Nephron progenitor cell (in vitro differentiated cells): Measurements from ENCODE around the gene NTM.
A peak's percentile ranks its signal among the peaks of the same experiment; 100 is the strongest.

Experiments
- DNase-seq: peaks from one replicate; pipeline ENCODE4 v3.0.0; 2021
- H3K27ac Mint-ChIP-seq: 2 replicates; pipeline ENCODE4 v1.8.0; 2021; ENCODE audit warnings: mild to moderate bottlenecking, moderate library complexity, mixed read lengths
- H3K27me3 Mint-ChIP-seq: 2 replicates; pipeline ENCODE4 v1.8.0; 2021; ENCODE audit warnings: mild to moderate bottlenecking, low read depth, mixed read lengths; ENCODE audit not compliant: poor library complexity
- H3K36me3 Mint-ChIP-seq: 2 replicates; pipeline ENCODE4 v1.8.0; 2021; ENCODE audit warnings: low read depth, mixed read lengths
- H3K4me1 Mint-ChIP-seq: 2 replicates; pipeline ENCODE4 v1.8.0; 2021; ENCODE audit warnings: mixed read lengths
- H3K4me3 Mint-ChIP-seq: 2 replicates; pipeline ENCODE4 v1.8.0; 2021; ENCODE audit warnings: mild to moderate bottlenecking, moderate library complexity, mixed read lengths
- H3K9me3 Mint-ChIP-seq: 2 replicates; pipeline ENCODE4 v1.8.0; 2021; ENCODE audit warnings: mild to moderate bottlenecking, moderate library complexity, mixed read lengths
- CTCF ChIP-seq: fragments of 200-600 bp; sonication (generic); IDR thresholded peaks from 2 replicates; pipeline ENCODE4 v1.5.0; 2021; ENCODE audit warnings: antibody characterized with exemption

NTM gene

GRCh38 chr11:131671320-131671719, 300.9 kb downstream of the NTM start:
- H3K36me3 Mint-ChIP-seq = no peaks in the 10 kb centered on the region

GRCh38 chr11:131671734-131672133, 301.3 kb downstream of the NTM start:
- Mint-ChIP-seq H3K36me3 (no peaks in the 10 kb centered on the region), H3K27ac (no peak overlapping the region), H3K9me3 (no peaks in the 10 kb centered on the region), H3K4me3 (no peak overlapping the region), H3K4me1 (peaks cover 62% of the 10 kb centered on the region), H3K27me3 (peaks cover 16% of the 10 kb centered on the region)
- TF ChIP-seq CTCF = peak; percentile 44
- peak; percentile 31 for DNase-seq

More at GRCh38 chr11:131671320-131671719, 300.9 kb downstream of the NTM start:
- no peak for DNase-seq
- peaks cover 13% of the 10 kb centered on the region for H3K27me3 Mint-ChIP-seq
- H3K9me3 Mint-ChIP-seq = no peaks in the 10 kb centered on the region
- TF ChIP-seq CTCF = no peak
- no peak overlapping the region for H3K4me3 Mint-ChIP-seq
- H3K27ac Mint-ChIP-seq = no peak overlapping the region
- H3K4me1 Mint-ChIP-seq = peaks cover 65% of the 10 kb centered on the region

GRCh38 chr11:131672191-131672590, 301.8 kb downstream of the NTM start:
- DNase-seq = no peak
- peaks cover 16% of the 10 kb centered on the region for H3K27me3 Mint-ChIP-seq
- no peaks in the 10 kb centered on the region for H3K9me3 Mint-ChIP-seq
- H3K4me1 Mint-ChIP-seq = peaks cover 60% of the 10 kb centered on the region
- no peaks in the 10 kb centered on the region for H3K36me3 Mint-ChIP-seq
- no peak for TF ChIP-seq CTCF
- H3K27ac Mint-ChIP-seq = no peak overlapping the region
- H3K4me3 Mint-ChIP-seq = no peak overlapping the region

- TF ChIP-seq CTCF = peak; percentile 99
- peak; percentile 85 for DNase-seq
- H3K4me3 Mint-ChIP-seq = no peak overlapping the region
- no peak overlapping the region for H3K27ac Mint-ChIP-seq
- no peaks in the 10 kb centered on the region for H3K36me3 Mint-ChIP-seq
- peaks cover 45% of the 10 kb centered on the region for H3K4me1 Mint-ChIP-seq
- H3K27me3 Mint-ChIP-seq = peaks cover 11% of the 10 kb centered on the region
- H3K9me3 Mint-ChIP-seq = no peaks in the 10 kb centered on the region
These were observed 303.8 kb downstream of the NTM start for GRCh38 chr11:131674051-131674755.

GRCh38 chr11:131675121-131675888, 304.9 kb downstream of the NTM start:
- H3K9me3 Mint-ChIP-seq = no peaks in the 10 kb centered on the region
- TF ChIP-seq CTCF = no peak
- no peak overlapping the region for H3K27ac Mint-ChIP-seq
- H3K4me3 Mint-ChIP-seq = no peak overlapping the region
- no peaks in the 10 kb centered on the region for H3K36me3 Mint-ChIP-seq
- DNase-seq = no peak
- peaks cover 34% of the 10 kb centered on the region for H3K4me1 Mint-ChIP-seq
- H3K27me3 Mint-ChIP-seq = peaks cover 11% of the 10 kb centered on the region
